Lung (tissue), 12 donors: ENCODE measurements around the gene ATP2B3. TPM values are rescaled to one million over a fixed set of nuclear protein-coding genes. Genes with fewer than 3 reads are reported as not detected.

ENCODE experiments used
- ATAC-seq: fragments of 200-7000 bp; cut with Tn5 transposase; one replicate; pipeline ENCODE4 v1.9.1; 2020; ENCODE audit warnings: moderate number of reproducible peaks; ENCODE audit not compliant: insufficient read depth, low FRiP score
- DNase-seq, 3 donors: peaks; one replicate each; pipeline ENCODE4 v3.0.0-alpha.2; 2013 to 2017
- H3K27ac ChIP-seq, 2 donors: one replicate each; pipeline ENCODE4 v1.5.1; 2013; ENCODE audit warnings: mild to moderate bottlenecking in 2 of 2, moderate library complexity in 2 of 2, control low read depth in 1 of 2, inconsistent platforms in 1 of 2, low read depth in 1 of 2, low read length in 1 of 2
- H3K27me3 ChIP-seq, 3 donors: one replicate each; pipeline ENCODE4 v1.5.1; 2013; ENCODE audit warnings: low read length in 2 of 3; ENCODE audit not compliant: control insufficient read depth in 3 of 3, insufficient read depth in 3 of 3
- H3K36me3 ChIP-seq, 4 donors: one replicate each; pipeline ENCODE4 v1.5.1; 2013; ENCODE audit warnings: low read length in 4 of 4, mild to moderate bottlenecking in 1 of 4, moderate library complexity in 1 of 4; ENCODE audit not compliant: control insufficient read depth in 4 of 4, insufficient read depth in 4 of 4
- H3K4me1 ChIP-seq, 5 donors: one replicate each; pipeline ENCODE4 v1.5.1; 2013; ENCODE audit warnings: low read length in 5 of 5, mild to moderate bottlenecking in 2 of 5, moderate library complexity in 1 of 5; ENCODE audit not compliant: control insufficient read depth in 5 of 5, insufficient read depth in 5 of 5
- H3K4me3 ChIP-seq: one replicate; pipeline ENCODE4 v1.5.1; 2013; ENCODE audit warnings: mild to moderate bottlenecking, control low read depth, moderate library complexity
- H3K9ac ChIP-seq, 2 donors: one replicate each; pipeline ENCODE4 v1.5.1; 2013; ENCODE audit warnings: low read length in 2 of 2, control low read depth in 1 of 2; ENCODE audit not compliant: insufficient read depth in 1 of 2
- H3K9me3 ChIP-seq, 4 donors: one replicate each; pipeline ENCODE4 v1.5.1; 2013; ENCODE audit warnings: low read length in 3 of 4, mild to moderate bottlenecking in 1 of 4, moderate library complexity in 1 of 4; ENCODE audit not compliant: control insufficient read depth in 4 of 4, insufficient read depth in 3 of 4
- WGBS, 2 donors: extraction: QIAGEN DNeasy Blood & Tissue Kit; methylation state at CpG; one replicate each; pipeline ENCODE4 v1.1.7; 2013; 5-methylcytosine and 5-hydroxymethylcytosine counted together
- polyA plus RNA-seq, 2 donors: library from polyadenylated mRNA; stranded (reverse); fragments of 200-250 nt; gene quantifications; one replicate each; pipeline ENCODE4 v1.2.1, GENCODE V29; 2013
- total RNA-seq, 2 donors: library from RNA; depleted of rRNA in 1 of 2; stranded (reverse); fragments of >200 nt in 1 of 2; gene quantifications; one replicate each; pipeline ENCODE4 v1.2.1, GENCODE V29; 2014 to 2021
- TF ChIP-seq, protein P1 (sequence below): IDR thresholded peaks from 2 replicates; pipeline ENCODE4 v1.5.1; 2012; ENCODE audit warnings: mild to moderate bottlenecking; ENCODE audit errors: control extremely low read depth, extremely low read depth
- donor health status: control.
- donor health status: control.
- donor health status: Bipolar disorder and iron deficiency.
- donor health status: healthy.
- donor health status: DM: yes; HTN: yes; CAD: no.

Gene ATP2B3
- total and polyA plus RNA-seq, 4 donors, result 0.21 to 0.54 TPM; not detected in 2

DNA sequence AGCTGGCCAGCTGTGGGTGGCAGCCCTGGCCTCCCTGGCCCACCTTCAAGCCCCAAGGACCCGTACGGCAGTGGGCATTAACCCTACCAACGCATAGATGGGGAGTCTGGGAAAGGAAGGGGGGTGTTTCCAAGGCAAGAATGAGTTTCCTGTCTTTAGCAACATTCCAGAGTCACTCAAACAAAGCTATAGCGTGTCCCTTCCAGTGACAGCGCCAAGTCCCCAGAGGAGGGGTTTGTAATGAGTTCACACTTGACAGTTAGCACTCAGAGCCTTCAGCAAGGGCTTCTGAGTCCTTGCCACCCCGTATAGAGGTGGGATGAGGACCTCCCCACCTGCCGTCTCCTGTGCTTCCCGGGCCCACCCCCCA is 20.9 kb upstream of the ATP2B3 start:
- Histone ChIP-seq H3K27ac (no peak overlapping the region), H3K9ac (no peak overlapping the region), H3K27me3 (no peaks in the 10 kb centered on the region), H3K4me1 (peaks cover 0 to 28% (median 4%) of the 10 kb centered on the region in 5 donors), H3K9me3 (no peaks in the 10 kb centered on the region), H3K4me3 (no peak overlapping the region), H3K36me3 (no peaks in the 10 kb centered on the region)
- DNase-seq (peak in 2 of 3 donors; percentile 38 to 57), ATAC-seq (no peak)
- TF ChIP-seq, protein P1, sequence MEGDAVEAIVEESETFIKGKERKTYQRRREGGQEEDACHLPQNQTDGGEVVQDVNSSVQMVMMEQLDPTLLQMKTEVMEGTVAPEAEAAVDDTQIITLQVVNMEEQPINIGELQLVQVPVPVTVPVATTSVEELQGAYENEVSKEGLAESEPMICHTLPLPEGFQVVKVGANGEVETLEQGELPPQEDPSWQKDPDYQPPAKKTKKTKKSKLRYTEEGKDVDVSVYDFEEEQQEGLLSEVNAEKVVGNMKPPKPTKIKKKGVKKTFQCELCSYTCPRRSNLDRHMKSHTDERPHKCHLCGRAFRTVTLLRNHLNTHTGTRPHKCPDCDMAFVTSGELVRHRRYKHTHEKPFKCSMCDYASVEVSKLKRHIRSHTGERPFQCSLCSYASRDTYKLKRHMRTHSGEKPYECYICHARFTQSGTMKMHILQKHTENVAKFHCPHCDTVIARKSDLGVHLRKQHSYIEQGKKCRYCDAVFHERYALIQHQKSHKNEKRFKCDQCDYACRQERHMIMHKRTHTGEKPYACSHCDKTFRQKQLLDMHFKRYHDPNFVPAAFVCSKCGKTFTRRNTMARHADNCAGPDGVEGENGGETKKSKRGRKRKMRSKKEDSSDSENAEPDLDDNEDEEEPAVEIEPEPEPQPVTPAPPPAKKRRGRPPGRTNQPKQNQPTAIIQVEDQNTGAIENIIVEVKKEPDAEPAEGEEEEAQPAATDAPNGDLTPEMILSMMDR, result no peak
- WGBS, 2 donors, result 47 to 57% methylated on average over 8 of the region's 8 CpGs

DNA sequence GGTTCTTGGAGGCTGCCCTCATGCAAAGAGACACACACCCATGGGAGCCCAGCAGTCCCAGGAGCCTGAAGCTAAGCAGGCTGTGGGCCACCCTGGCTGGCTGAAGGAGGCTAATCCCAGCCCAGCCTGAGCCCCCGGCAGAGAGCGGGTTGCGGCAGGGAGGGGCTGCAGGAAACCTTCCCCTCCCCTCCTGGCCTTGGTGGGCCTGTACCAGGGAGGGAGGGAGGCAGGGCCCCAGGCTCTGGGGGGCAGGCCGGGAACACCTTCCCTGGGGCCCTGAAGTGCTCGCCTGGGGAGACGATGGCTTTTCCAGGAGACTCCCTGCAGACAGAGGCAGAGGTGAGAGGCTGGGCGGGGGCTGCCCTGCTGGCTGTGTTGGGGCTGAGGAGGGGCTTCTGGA is 19.0 kb upstream of the ATP2B3 start:
- Histone ChIP-seq H3K9me3 (no peaks in the 10 kb centered on the region), H3K4me1 (peaks cover 0 to 13% (median 3%) of the 10 kb centered on the region in 5 donors), H3K9ac (no peak overlapping the region), H3K27me3 (no peaks in the 10 kb centered on the region), H3K27ac (no peak overlapping the region), H3K36me3 (no peaks in the 10 kb centered on the region), H3K4me3 (no peak overlapping the region)
- DNase-seq, result no peak
- TF ChIP-seq, protein P1, result no peak
- no peak for ATAC-seq
- WGBS, 2 donors, result 78 to 100% methylated on average over 5 to 7 of the region's 7 CpGs

DNA sequence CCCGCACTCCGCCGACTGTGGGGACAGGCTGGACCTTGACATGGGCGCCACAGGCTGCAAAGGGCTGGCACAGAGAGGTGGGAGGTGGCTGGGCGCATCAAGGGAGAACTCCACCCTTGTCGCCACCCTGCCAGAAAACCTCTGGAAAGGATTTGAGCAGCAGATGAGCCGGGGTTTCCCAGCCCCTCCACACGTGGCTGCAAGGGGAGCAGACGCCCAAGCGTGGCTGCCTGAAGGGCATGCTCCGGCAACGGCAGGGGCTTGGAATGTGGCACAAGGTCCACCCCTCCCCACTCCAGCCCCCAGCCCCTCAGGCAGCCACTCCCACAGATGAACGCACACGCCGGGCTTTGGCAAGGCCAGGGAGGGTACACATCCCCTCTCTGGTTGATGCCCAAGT is 18.1 kb upstream of the ATP2B3 start:
- Histone ChIP-seq H3K36me3 (no peaks in the 10 kb centered on the region), H3K9ac (no peak overlapping the region), H3K4me3 (no peak overlapping the region), H3K27me3 (no peaks in the 10 kb centered on the region), H3K27ac (no peak overlapping the region), H3K4me1 (peaks cover 0 to 4% (median 2%) of the 10 kb centered on the region in 5 donors), H3K9me3 (no peaks in the 10 kb centered on the region)
- TF ChIP-seq, protein P1, result no peak
- 72 to 100% methylated on average over 3 to 15 of the region's 15 CpGs for WGBS, 2 donors
- no peak for DNase-seq
- no peak for ATAC-seq

DNA sequence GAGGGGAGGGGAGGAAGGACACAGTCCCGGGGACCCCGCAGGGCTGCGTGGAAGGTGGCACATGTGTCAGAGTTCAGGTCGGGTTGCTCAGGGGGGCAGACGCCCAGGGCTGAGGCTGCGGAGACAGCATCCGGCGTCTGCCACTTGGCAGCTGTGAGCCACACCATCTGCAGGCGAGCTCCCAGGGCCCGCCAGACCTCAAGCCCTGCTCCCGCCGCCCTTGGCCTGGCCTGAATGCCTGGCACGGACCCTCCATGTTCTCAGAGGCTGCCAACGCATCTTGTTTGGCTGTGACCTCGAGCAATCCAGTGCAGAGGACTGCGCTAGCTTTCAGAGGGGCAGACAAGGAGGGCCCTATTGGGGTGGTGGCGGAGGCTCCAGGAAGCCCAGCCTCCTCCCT is 17.6 kb upstream of the ATP2B3 start:
- no peak for ATAC-seq

More for the DNA sequence above, 17.6 kb upstream of the ATP2B3 start:
- TF ChIP-seq, protein P1, result no peak
- H3K9me3 ChIP-seq, result no peaks in the 10 kb centered on the region
- no peak overlapping the region for H3K9ac ChIP-seq
- H3K4me1 ChIP-seq, result peaks cover 0 to 3% (median 0%) of the 10 kb centered on the region in 5 donors
- peak in 1 of 3 donors; percentile 16 for DNase-seq
- no peaks in the 10 kb centered on the region for H3K27me3 ChIP-seq
- H3K4me3 ChIP-seq, result no peak overlapping the region
- no peak overlapping the region for H3K27ac ChIP-seq
- no peaks in the 10 kb centered on the region for H3K36me3 ChIP-seq
- 76 to 77% methylated on average over 15 to 17 of the region's 17 CpGs for WGBS, 2 donors
